ENCODE measurements around the gene FBXO9.
"Not testable (repeated sequence)": the region's sequence is repeated elsewhere in the genome, so short reads cannot be mapped to it uniquely, and the experiment has no call there.

Gene FBXO9

GRCh38 chr6:53048431-53049195 is 16.6 kb upstream of the FBXO9 start:
- DNase-seq = no peak

- no peak for DNase-seq
Measured at GRCh38 chr6:53049415-53049814, 15.8 kb upstream of the FBXO9 start.

- not testable (repeated sequence) for DNase-seq
Measured at GRCh38 chr6:53052152-53052551, 13.1 kb upstream of the FBXO9 start.

GRCh38 chr6:53054532-53054931 is 10.7 kb upstream of the FBXO9 start:
- no peak for DNase-seq

GRCh38 chr6:53055873-53056272 is 9.3 kb upstream of the FBXO9 start:
- DNase-seq = no peak

GRCh38 chr6:53056273-53056672 is 8.9 kb upstream of the FBXO9 start:
- DNase-seq = no peak

- no peak for DNase-seq
Measured at GRCh38 chr6:53058388-53059195, 6.6 kb upstream of the FBXO9 start.

GRCh38 chr6:53059648-53060589 is 5.3 kb upstream of the FBXO9 start:
- no peak for DNase-seq

- no peak for DNase-seq
Measured at GRCh38 chr6:53062169-53062539, 3.0 kb upstream of the FBXO9 start.

- not testable (repeated sequence) for DNase-seq
Measured at GRCh38 chr6:53064255-53064654, 949 bp upstream of the FBXO9 start.

- DNase-seq = peak; percentile 90
Measured at GRCh38 chr6:53064726-53065265, 408 bp upstream of the FBXO9 start.

- DNase-seq = no peak
Measured at GRCh38 chr6:53066077-53066417, 843 bp downstream of the FBXO9 start.

GRCh38 chr6:53066874-53067706 is 1.9 kb downstream of the FBXO9 start:
- no peak for DNase-seq

- no peak for DNase-seq
Measured at GRCh38 chr6:53067849-53068361, 2.7 kb downstream of the FBXO9 start.

- no peak for DNase-seq
Measured at GRCh38 chr6:53069427-53069826, 4.2 kb downstream of the FBXO9 start.

GRCh38 chr6:53070806-53071205 is 5.6 kb downstream of the FBXO9 start:
- DNase-seq = no peak

GRCh38 chr6:53074347-53074746 is 9.1 kb downstream of the FBXO9 start:
- DNase-seq = no peak

- DNase-seq = no peak
Measured at GRCh38 chr6:53080813-53081212, 15.6 kb downstream of the FBXO9 start.

GRCh38 chr6:53086302-53086701 is 21.1 kb downstream of the FBXO9 start:
- DNase-seq = no peak

GRCh38 chr6:53089948-53090347 is 24.7 kb downstream of the FBXO9 start:
- DNase-seq = no peak

- no peak for DNase-seq
Measured at GRCh38 chr6:53090576-53090975, 25.4 kb downstream of the FBXO9 start.

- no peak for DNase-seq
Measured at GRCh38 chr6:53095270-53095669, 30.1 kb downstream of the FBXO9 start.
